Fibroblast of skin of left biceps (primary cell): Measurements from ENCODE around the gene RNF114.
"Not testable (repeated sequence)": the region's sequence is repeated elsewhere in the genome, so short reads cannot be mapped to it uniquely, and the experiment has no call there.

Source experiments
- DNase-seq, 2 experiments: peaks; one replicate each; pipeline ENCODE4 v3.0.0-alpha.2; 2013; ENCODE audit warnings: low read depth in 2 of 2

Gene RNF114

DNA sequence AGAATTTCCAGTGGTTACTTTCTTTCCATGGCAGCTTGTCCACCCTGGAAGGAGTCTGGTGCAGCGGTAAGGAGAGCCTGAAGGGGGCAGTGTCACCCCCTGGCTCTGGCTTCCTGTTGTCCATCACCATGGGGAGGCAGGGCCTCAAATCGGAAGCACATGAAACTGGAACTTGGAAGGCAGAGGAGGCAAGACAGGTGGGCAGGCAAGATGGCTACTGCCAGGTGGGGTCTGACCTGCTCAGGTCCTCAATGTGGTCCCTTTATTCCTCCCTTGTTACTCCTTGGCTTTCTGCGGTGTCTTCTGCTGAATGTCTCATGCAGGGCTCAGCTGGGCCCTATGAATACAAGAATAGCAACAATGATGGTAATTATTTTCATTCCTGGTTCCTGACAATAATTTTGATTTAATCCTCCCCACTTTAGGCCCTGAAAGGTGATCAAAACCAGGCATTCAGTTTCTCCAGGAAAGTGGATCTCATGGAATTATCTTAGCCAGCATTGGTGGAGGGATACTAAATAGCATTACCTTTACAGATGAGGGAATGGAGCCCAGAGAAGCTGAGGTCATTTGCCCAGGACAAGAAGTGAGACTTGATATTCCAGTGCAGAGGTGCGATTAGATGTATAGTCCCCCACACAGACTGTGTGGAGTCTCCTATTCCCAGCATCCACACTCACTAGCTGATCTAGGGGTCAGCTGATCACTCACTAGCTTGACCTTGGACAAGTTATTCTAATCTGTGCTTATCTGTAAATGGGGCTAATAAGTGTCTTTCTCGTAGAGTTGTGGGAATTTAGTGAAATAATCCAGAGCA lies 29.0 kb downstream of the RNF114 start:
- no peak for DNase-seq

DNA sequence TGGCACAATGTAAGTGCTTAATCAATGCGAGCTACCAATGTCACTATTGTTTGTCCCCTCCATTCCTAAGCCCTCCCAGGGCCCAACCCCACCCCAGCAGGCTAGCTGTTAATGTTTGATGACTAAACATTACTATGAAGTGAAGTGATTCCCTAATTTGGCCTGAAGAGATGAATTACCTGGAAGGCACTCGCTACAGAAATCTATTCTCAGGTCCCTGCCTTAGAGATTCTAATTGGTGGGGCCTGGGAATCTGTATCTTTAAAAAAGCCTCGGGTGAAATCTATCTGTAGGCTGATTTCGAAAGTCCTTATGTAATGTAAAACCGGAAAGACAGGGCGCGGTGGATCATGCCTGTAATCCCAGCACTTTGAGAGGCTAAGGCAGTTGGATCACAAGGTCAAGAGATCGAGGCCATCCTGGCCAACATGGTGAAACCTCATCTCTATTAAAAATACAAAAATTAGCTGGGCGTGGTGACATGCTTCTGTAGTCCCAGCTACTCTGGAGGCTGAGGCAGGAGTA lies 29.6 kb downstream of the RNF114 start:
- DNase-seq, result no peak

DNA sequence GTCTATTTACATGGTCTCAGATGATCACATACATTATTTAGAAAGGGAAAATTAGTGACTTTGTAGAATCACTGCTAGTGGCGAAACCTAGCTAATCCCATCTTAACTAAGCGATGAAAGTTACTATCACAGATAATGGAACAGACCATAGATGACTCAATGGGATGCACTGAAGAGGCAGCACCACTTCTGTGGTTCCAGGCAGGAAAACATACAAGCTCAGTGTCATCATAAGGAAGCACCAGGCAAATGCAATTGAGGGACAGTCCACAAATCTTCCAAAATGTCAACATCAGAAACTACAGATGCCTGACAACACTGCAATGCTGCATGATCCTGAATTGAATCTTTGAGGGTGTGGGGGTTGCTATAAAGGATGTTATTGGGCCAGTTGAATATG lies 30.7 kb downstream of the RNF114 start:
- no peak for DNase-seq

DNA sequence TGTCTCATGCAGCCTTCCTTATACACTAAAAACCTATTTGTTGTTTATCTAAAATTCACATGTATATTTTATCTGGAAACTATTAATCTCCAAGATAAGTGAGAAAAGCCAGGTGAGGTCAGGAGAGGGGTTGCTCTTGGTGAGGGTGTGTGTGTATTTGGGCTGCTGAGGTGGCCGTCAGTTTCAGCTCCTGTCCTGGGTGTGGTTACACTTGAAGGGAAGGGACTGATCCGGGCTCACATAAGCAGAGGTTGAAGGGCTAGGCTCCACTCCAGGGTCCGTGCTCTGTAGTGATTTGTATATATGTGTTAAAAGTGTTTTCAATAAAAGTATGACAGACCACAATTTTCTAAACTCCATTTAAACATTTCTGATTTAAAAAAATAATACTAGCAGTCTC lies 33.0 kb downstream of the RNF114 start:
- no peak for DNase-seq

DNA sequence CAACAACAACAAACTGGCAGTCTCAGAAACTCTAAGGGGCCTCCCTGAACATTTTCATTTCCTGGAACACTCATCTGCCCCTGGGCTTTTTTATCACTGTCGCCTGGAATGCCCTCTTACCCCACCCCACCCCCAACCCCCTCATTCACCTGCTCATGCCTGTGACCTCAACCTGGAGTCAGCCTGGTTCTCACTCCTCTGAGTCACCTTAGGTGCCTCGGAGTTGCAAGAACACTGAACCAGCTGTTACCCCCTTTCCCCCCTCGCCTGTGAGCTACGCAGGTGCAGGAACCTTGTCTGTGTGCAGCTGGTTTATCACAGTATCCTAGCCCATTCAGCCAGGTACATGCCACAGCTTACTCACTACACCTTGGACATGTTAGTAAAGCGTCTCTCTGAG lies 33.7 kb downstream of the RNF114 start:
- no peak for DNase-seq

DNA sequence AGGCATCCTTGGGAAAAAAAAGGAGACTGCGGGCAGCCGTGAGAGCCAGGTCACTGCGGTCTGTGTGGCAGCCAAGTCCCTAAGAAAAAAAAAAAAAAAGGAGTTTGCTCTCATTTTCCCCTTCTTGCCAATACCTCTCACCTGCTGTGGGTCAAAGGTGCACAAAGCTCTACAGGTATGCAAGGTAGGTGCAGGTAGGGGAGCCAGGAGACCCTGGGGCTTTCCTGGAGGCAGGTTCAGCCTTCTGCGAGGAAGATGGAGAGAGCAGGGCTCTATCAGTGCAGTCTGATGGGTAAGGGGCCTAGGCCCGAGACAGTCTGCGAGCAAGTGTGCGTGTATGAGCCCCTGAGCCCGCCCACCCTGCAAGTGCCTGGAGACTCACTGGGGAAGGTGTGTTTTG lies 34.3 kb downstream of the RNF114 start:
- no peak for DNase-seq

DNA sequence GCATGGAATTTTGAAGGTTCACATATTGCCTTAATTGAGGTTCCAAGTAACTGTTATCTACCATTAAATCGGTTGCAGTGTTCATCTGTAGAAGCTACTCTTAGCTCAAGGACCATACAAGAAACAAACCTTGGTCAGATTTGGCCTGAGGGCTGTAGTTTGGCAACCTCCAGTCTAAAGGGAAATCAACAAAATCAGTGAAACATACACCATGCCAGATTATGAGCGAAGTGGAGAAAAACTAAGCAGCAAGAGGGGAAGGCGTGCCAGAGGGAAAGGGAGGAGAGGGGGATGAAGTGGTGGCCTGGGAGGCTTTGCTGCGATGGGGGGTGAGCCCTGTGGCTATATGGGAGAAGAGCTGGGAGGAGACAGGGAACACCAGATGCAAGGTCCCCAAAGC lies 37.8 kb downstream of the RNF114 start:
- no peak for DNase-seq

DNA sequence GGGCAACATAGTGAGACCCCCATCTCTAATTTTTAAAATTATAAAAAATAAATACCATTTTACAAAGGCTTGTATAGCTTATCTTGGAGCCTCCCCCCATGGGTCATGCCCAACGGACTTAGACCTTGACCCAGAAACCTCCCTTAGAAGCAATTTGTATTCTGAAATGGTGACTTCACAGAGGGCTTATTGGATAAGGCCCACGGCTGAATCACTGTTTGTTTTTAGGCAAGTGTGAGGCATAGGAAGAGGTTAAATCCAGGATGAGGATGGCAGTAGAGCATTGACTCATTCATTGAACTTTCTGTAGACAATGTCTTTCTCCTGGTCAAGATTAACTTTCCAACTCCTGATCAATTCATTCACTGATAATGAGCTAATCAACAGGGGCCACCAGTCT lies 40.3 kb downstream of the RNF114 start:
- DNase-seq, result no peak

DNA sequence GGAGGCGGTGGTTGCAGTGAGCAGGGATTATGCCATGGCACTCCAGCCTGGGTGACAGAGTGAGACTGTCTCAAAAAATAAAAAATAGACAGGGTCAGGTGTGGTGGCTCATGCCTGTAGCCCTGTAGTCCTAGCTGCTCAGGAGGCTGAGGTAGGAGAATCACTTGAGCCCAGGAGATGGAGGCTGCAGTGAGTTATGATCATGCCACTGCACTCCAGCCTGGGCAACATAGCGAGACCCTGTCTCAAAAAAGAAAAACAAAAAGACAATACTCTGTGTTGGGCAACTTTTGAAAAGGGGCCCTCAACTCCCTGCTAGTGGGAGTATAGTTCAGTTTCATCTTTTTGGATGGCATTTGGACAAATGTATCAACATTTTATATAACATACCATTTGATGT lies 41.5 kb downstream of the RNF114 start:
- not testable (repeated sequence) for DNase-seq

DNA sequence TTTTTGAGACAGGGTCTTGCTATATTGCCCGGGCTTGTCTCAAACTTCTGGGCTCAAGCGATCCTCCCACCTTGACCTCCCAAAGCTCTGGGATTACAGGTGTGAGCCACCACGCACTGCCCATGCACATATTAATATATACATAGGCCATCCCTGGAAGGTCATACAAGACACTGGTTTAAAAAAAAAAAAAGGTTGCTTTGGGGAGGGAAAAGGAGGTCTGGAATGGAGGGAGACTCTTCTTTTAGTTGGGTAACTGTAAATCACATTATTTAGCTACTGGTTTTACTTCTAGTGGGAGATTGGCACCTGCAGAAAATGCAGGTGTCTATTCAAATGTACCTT lies 42.5 kb downstream of the RNF114 start:
- no peak for DNase-seq

DNA sequence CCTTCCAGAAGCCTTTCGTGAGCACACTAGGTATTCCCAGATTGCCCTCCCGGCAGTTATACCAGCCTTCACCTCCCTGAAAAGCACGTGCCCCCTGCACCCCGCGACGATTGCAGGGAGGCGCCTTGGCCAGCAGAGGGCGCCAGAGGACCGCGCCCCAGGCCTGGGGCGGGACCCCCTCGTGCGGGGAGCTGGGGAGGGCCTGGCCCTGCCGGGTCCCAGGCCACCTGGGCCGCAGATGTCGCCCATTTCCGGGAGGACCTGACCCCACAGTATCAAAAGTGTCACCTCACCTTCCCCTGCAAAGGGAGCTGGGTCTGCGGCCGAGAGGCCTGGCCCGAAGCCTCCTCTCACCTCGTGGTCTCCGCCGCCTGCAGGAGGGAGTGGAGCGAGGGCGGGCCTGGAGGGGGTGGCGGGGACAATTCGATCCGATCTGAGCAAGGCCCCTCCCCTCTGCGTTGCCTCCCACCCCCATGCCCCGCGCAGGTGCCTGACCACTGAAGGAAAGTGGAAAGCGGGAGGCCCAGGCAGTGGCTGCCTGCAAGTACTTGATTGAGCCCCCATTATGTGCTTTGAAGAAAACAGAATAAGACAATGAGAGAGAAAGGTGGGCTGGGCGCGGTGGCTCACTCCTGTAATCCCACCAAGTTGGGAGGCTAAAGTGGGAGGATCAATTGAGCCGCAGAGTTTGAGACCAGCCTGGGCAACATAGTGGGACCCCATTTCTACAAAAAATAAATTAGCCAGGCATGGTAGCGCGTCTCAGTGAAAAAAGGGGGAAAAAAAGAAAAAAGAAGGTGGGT lies 43.0 kb downstream of the RNF114 start:
- DNase-seq, result no peak

DNA sequence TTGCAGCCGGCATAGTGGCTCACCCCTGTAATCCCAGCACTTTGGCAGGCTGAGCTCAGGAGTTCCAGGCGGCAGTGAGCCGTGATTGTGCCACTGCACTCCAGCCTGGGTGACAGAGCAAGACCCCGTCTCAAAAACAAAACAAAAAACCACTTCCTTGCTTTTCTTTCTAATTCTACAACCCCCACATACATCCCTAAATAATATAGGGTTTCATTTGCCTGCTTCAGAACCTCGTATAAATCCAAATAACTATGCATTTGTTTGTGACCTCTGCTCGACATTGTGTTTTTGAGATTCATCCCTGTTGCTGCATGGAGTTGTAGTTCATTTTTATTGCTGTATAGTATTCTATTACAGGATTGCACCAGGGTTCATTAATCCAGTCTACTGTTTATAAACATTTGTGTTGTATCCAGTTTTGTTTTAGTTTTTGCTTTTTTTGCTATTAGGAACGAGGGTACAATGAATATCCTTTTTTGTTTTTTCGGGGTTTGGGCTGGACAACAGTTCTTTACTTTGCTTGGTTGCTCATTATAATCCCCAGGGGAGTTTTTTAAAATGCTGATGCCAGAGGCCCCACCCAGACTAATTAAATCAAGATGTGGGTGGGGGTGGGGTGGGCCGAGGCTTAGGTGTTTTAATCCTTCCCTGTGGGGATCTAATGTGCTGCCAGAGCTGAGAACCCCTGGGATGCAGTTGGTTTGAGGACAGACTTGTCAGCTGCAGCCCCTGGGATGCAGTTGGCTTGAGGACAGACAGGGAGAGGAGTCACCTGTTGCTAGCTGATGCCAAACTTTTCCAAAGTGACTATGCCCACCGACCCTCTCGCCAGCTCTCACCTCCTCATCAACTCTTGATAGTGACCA lies 44.2 kb downstream of the RNF114 start:
- no peak for DNase-seq

DNA sequence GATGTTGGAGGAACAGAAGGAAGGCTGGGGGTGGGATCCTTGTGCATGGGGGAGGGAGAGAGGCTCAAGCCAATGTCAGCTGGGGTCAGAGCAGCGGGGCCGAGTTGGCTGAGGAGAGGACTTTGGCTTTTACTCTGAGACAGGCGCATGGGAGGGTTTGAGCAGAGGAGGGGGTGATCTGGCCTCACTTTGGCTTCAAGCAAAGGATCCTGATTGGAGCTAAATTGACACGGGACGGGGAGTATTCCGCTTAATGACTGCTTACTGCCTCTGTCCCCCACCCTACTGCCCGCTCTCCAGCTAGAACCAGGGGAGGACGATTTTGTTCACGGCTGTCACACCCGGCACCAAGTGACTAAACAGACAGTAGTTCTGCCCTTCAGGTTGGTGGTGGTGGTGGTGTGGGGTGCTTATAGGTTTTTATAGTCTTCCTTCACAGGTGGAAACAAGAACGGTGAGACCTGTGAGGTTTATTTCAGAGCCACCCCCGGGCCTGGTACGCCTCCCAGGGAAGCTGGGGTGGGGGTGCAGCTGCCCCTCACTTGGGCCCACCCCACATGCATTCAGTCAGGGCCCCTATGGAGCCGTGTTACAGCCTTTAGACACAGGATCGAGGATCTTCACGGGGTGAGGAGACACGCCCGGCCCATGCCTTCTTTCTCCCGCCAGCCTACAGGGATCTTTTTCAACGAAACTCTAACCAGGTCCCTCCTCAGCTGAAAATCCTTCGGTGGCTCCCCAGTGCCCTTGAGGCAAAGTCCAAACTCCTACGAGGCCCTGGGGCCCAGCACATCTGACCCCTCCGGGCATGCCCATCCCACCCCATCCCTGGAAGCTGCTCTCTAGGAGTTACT lies 45.2 kb downstream of the RNF114 start:
- DNase-seq, result no peak

DNA sequence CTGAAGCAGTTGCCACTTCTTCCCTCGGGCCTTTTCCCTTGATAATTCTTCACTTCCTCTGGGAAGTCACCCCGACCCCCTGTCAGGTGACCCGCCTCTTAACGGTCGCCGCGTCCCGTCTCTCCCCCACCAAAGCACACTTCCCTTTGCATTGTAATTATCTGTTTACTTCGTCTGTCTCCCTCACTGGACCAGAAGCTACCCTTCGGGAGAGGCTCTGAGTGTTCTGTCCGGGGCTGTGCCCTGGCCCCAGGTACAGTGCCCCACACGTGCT lies 45.8 kb downstream of the RNF114 start:
- DNase-seq, result no peak

DNA sequence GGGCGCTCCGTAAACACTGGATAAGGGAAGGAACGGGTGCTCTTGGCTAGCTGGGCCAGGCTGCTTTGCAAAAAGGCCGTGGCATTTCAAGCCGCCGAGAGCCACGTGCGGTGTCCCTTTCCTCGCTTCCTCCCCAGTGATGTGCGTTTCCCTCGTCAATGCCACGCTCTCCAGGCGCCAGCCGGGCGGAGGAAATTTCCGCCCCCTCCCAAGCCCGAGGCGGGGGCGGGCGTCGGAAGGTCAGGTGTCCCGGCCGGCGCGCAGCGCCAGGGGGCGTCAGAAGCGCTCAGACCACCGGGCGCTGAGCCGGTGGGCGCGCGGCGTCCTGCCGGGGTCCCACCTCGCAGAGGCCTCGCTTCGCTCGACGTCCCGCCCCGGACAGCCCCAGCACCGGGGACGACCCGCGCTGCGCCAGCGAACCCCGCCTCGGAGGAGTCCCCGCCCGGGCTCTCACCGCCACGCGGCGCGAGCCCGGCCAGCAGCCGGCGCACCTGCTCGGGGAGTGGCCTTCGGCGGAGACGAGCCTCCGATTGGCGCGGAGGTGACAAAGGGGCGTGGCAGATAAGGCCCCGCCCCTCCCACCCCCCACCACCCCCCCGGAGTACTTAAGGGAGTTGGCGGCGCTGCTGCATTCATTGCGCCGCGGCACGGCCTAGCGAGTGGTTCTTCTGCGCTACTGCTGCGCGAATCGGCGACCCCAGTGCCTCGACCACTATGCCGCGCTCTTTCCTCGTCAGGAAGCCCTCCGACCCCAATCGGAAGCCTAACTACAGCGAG lies 46.3 kb downstream of the RNF114 start, which contains the start of gene SNAI1:
Gene SNAI1, plus strand, starts transcription at position 635 of the 777 bp plus-strand sequence. Its CDS starts 80 bp downstream, at position 715.
- DNase-seq, result peak; percentile 57

DNA sequence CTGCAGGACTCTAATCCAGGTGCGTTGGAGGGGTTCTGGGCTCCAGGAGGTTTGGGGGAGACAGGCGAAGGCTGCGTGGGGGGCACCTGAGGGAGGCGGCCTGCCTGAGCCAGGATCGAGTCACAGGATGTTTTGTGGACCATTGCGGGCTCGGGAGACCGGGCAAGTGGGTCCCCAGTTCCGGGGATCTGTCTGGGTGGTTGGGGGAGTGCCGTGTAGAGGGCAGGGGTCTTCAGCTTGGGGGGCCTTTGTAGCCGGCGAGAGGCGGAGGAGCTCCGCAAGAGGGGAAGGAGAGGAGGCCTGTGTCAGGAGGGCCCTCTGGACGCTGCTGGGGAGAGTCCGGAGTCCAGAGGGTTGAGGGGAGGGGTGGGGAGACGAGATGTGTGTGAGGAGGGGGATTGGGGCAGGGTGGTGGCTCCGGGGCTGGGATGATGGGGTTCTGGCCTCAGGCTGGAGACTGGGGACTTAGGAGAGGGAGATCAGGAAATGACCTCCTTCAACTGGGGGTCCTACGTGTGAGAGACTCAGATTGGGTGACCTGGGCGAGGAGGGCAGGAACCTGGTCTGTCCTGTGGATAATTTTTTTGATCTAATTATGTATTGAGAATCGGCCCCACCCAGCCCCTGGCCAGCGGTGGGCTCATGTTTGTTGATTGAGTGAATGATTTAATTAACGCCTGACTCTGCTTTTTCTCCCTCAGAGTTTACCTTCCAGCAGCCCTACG lies 47.1 kb downstream of the RNF114 start:
- DNase-seq, result no peak

DNA sequence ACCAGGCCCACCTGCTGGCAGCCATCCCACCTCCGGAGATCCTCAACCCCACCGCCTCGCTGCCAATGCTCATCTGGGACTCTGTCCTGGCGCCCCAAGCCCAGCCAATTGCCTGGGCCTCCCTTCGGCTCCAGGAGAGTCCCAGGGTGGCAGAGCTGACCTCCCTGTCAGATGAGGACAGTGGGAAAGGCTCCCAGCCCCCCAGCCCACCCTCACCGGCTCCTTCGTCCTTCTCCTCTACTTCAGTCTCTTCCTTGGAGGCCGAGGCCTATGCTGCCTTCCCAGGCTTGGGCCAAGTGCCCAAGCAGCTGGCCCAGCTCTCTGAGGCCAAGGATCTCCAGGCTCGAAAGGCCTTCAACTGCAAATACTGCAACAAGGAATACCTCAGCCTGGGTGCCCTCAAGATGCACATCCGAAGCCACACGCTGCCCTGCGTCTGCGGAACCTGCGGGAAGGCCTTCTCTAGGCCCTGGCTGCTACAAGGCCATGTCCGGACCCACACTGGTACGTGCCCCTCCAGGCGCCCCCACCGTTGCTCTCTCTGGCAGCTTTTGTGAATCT lies 47.7 kb downstream of the RNF114 start:
- DNase-seq, result no peak

DNA sequence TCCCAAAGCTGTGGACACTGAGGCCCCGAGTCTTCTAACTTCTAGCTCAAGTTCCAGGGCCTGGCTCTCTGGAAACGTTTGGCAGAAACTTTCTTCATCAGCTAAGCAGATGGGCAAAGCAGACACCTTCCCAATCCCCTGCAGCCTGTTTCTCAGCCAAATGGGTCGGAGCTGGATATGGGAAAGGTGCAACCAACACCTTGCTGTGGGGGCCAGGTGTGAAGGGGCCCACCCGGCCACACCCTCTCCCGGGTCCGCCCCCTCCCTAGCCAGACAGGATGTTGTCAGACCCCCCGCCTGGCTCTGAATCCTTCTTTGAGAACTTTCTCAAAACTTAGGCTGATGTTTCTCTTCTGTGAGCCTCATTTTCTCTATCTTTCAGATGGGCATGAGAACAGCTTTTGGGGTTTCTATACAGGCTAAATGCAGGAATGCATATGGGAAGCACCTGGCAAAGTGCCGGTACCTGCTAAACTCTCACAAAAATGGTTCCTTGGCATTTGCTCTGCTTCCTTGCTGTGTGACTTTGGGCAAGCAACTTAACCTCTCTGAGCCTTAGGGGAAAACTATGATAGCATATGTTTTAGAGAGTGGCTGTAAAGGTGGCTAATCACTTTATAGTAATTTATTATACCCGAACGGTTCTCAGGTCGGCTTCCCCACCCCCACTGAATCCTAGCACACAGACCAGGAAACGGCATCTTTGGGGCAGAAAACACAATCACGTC lies 48.4 kb downstream of the RNF114 start:
- no peak for DNase-seq

DNA sequence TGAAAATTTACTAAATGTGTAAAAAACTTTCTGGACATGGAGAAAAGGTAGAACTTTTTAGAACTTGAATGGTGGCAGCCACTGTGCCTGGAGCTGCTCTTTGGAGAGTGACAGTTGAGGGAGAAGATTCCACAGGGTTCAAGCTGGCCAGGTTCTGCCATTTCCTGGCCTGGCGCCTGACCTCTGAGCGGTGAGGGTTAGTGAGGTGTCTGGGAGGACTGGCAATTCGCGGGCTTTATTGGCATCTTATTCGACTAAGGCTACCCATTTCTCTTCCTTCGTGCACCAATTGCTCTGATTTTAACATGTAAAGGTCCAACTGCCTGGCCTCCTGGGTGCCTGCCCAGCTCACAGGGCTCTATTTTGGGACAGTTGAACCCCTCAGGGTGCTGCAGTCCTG lies 49.0 kb downstream of the RNF114 start:
- DNase-seq, result no peak
